A172 (cell line): ENCODE data around the gene MAPKAPK2. TPM values are rescaled to one million over a fixed set of nuclear protein-coding genes. Genes with fewer than 3 reads are reported as not detected.

Source experiments
- DNase-seq: peaks from one replicate; pipeline ENCODE4 v3.0.0-alpha.2; 2015; ENCODE audit warnings: low spot score
- total RNA-seq: library from RNA; depleted of rRNA; stranded (reverse); fragments of >200 nt; shearing (Covaris generic); gene quantifications from 2 replicates; pipeline ENCODE4 v1.2.3, GENCODE V29; 2014

The MAPKAPK2 gene
- total RNA-seq, 1 experiment from 2014 or later: 46.9 TPM

GRCh38 chr1:206660136-206660535 is 24.6 kb upstream of the MAPKAPK2 start:
- DNase-seq: no peak

GRCh38 chr1:206661161-206661820 is 23.4 kb upstream of the MAPKAPK2 start:
- no peak for DNase-seq

GRCh38 chr1:206662396-206663092 is 22.2 kb upstream of the MAPKAPK2 start:
- DNase-seq: no peak

- DNase-seq: no peak
Measured at GRCh38 chr1:206663362-206663761, 21.3 kb upstream of the MAPKAPK2 start.

GRCh38 chr1:206663832-206664652 is 20.7 kb upstream of the MAPKAPK2 start:
- peak; percentile 69 for DNase-seq

GRCh38 chr1:206664740-206665139 is 20.0 kb upstream of the MAPKAPK2 start:
- no peak for DNase-seq

- DNase-seq: no peak
Measured at GRCh38 chr1:206666031-206666561, 18.6 kb upstream of the MAPKAPK2 start.

GRCh38 chr1:206666954-206667665 is 17.6 kb upstream of the MAPKAPK2 start:
- DNase-seq: no peak

- no peak for DNase-seq
Measured at GRCh38 chr1:206668351-206668750, 16.4 kb upstream of the MAPKAPK2 start.

GRCh38 chr1:206668874-206669410 is 15.8 kb upstream of the MAPKAPK2 start:
- no peak for DNase-seq

GRCh38 chr1:206672011-206672688 is 12.6 kb upstream of the MAPKAPK2 start:
- no peak for DNase-seq

GRCh38 chr1:206672844-206673758 is 11.6 kb upstream of the MAPKAPK2 start:
- peak; percentile 15 for DNase-seq

- DNase-seq: no peak
Measured at GRCh38 chr1:206674236-206674635, 10.5 kb upstream of the MAPKAPK2 start.

- DNase-seq: peak; percentile 98
Measured at GRCh38 chr1:206674745-206675175, 9.9 kb upstream of the MAPKAPK2 start.

GRCh38 chr1:206676499-206676898 is 8.2 kb upstream of the MAPKAPK2 start:
- no peak for DNase-seq

GRCh38 chr1:206678490-206678889 is 6.2 kb upstream of the MAPKAPK2 start:
- DNase-seq: no peak

- DNase-seq: no peak
Measured at GRCh38 chr1:206679738-206680211, 4.9 kb upstream of the MAPKAPK2 start.

GRCh38 chr1:206680279-206680678 is 4.4 kb upstream of the MAPKAPK2 start:
- DNase-seq: no peak

GRCh38 chr1:206681359-206681758 is 3.3 kb upstream of the MAPKAPK2 start:
- no peak for DNase-seq
